Activated T-cell treated with anti-CD3 and anti-CD28 coated beads for 4 hours (primary cell): ENCODE data around the gene FTCD.

Source experiments
- DNase-seq: peaks from one replicate; pipeline ENCODE4 v3.0.0-alpha.2; 2020

Gene FTCD

GRCh38 chr21:46088189-46088588 lies 67.2 kb downstream of the FTCD start:
- DNase-seq: no peak

DNA sequence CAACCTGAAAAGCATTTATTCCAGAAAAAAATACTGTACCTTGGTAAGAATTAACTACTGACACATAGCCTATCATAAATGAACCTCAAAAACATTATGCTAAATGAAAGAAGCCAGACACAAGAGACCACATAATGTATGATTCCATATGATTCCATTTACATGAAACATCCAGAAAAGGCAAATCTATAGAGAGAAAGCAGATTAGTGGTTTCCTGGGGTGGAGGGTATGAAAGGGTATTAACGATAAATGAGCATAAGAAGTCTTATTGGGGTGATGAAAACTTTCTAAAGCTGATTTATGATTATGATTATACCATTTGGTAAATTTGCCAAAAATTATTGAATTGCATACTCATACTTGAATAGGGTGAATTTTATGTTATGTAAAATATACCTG lies 67.7 kb downstream of the FTCD start:
- no peak for DNase-seq
